SJCRH30 (cell line): Measurements from ENCODE around the gene FLRT1. TPM values are rescaled to one million over a fixed set of nuclear protein-coding genes. Genes with fewer than 3 reads are reported as not detected.

Experiments used
- total RNA-seq: library from RNA; depleted of rRNA; stranded (reverse); fragments of >200 nt; shearing (Covaris generic); gene quantifications from 2 replicates; pipeline ENCODE4 v1.2.3, GENCODE V29; 2014; rRNA removed

Gene FLRT1
- total RNA-seq, 1 experiment from 2014 or later: 1.4 TPM

Other genes starting within 250 kb of the FLRT1 start
- 61.6 and 63.7 TPM in 2 replicates for gene SPINDOC, start 222.5 kb upstream of the FLRT1 start, total RNA-seq
- 20.7 and 23.4 TPM in 2 replicates for gene MARK2, start 196.8 kb upstream of the FLRT1 start, total RNA-seq
- 17.2 and 17.9 TPM in 2 replicates for gene RCOR2, start 118.8 kb upstream of the FLRT1 start, total RNA-seq
- gene NAA40, start 96.9 kb upstream of the FLRT1 start, total RNA-seq: 25.2 and 28.6 TPM in 2 replicates
- gene COX8A, start 61.3 kb upstream of the FLRT1 start, total RNA-seq: 597 and 702 TPM in 2 replicates
- gene OTUB1, start 49.5 kb upstream of the FLRT1 start, total RNA-seq: 79.4 and 80.8 TPM in 2 replicates
- gene MACROD1, start 130.2 kb downstream of the FLRT1 start, total RNA-seq: 25.6 and 26.3 TPM in 2 replicates
- gene STIP1, start 150.2 kb downstream of the FLRT1 start, total RNA-seq: 283 and 302 TPM in 2 replicates
- gene FERMT3, start 170.8 kb downstream of the FLRT1 start, total RNA-seq: 4.9 and 8.6 TPM in 2 replicates
- gene TRPT1, start 190.3 kb downstream of the FLRT1 start, total RNA-seq: 18.6 and 24.9 TPM in 2 replicates
- 20.7 and 21.1 TPM in 2 replicates for gene NUDT22, start 190.3 kb downstream of the FLRT1 start, total RNA-seq
- 2.0 and 5.3 TPM in 2 replicates for gene DNAJC4, start 194.6 kb downstream of the FLRT1 start, total RNA-seq
- gene VEGFB, start 198.7 kb downstream of the FLRT1 start, total RNA-seq: 26.4 and 27.8 TPM in 2 replicates
- 53.1 and 53.5 TPM in 2 replicates for gene FKBP2, start 205.2 kb downstream of the FLRT1 start, total RNA-seq
- 556 and 639 TPM in 2 replicates for gene PPP1R14B, start 211.0 kb downstream of the FLRT1 start, total RNA-seq
- gene PLCB3, start 215.6 kb downstream of the FLRT1 start, total RNA-seq: 35.8 and 38.3 TPM in 2 replicates
- 25.9 and 32.0 TPM in 2 replicates for gene BAD, start 248.7 kb downstream of the FLRT1 start, total RNA-seq
- 16.1 and 17.6 TPM in 2 replicates for gene GPR137, start 249.9 kb downstream of the FLRT1 start, total RNA-seq